KMS-11 (cell line): Measurements from ENCODE around the gene PEX16.
"Not testable (repeated sequence)": the region's sequence is repeated elsewhere in the genome, so short reads cannot be mapped to it uniquely, and the experiment has no call there.

Experiments
- H2AFZ ChIP-seq: fragments of 200-600 bp; sonication (generic); 2 replicates; pipeline ENCODE4 v1.6.1; 2016; ENCODE audit warnings: antibody characterized with exemption, mixed run types, low read depth
- H3K27ac ChIP-seq: fragments of 200-600 bp; sonication (generic); 2 replicates; pipeline ENCODE4 v1.6.1; 2016; ENCODE audit warnings: mild to moderate bottlenecking, mixed run types
- H3K27me3 ChIP-seq: fragments of 200-600 bp; sonication (generic); 2 replicates; pipeline ENCODE4 v1.6.1; 2017; ENCODE audit warnings: mild to moderate bottlenecking, low read depth, mixed run types, moderate library complexity; ENCODE audit not compliant: insufficient read depth
- H3K36me3 ChIP-seq: fragments of 200-600 bp; sonication (generic); 2 replicates; pipeline ENCODE4 v1.6.1; 2017; ENCODE audit warnings: mild to moderate bottlenecking, mixed run types; ENCODE audit not compliant: insufficient read depth
- H3K4me1 ChIP-seq: fragments of 200-600 bp; sonication (generic); 2 replicates; pipeline ENCODE4 v1.6.1; 2016; ENCODE audit warnings: mild to moderate bottlenecking, low read depth, mixed run types; ENCODE audit not compliant: poor library complexity, severe bottlenecking
- H3K4me2 ChIP-seq: fragments of 200-600 bp; sonication (generic); 2 replicates; pipeline ENCODE4 v1.7.0; 2016; ENCODE audit warnings: mild to moderate bottlenecking, mixed run types
- H3K4me3 ChIP-seq: fragments of 200-600 bp; sonication (generic); IDR thresholded peaks from 2 replicates; pipeline ENCODE4 v1.6.1; 2017; ENCODE audit warnings: low read depth, low read length, mixed read lengths; ENCODE audit not compliant: insufficient read depth
- H3K79me2 ChIP-seq: fragments of 200-600 bp; sonication (generic); 2 replicates; pipeline ENCODE4 v1.6.1; 2016; ENCODE audit warnings: low read depth, mixed run types; ENCODE audit not compliant: insufficient read depth
- H3K9ac ChIP-seq: fragments of 200-600 bp; sonication (generic); 2 replicates; pipeline ENCODE4 v1.6.1; 2016; ENCODE audit warnings: mild to moderate bottlenecking, mixed run types
- H4K20me1 ChIP-seq: fragments of 200-600 bp; sonication (generic); 2 replicates; pipeline ENCODE4 v1.6.1; 2016; ENCODE audit warnings: mild to moderate bottlenecking, mixed run types; ENCODE audit not compliant: insufficient read depth
- CTCF ChIP-seq: fragments of 200-600 bp; sonication (generic); conservative IDR thresholded peaks from 2 replicates; pipeline ENCODE4 v1.6.1; 2017; ENCODE audit warnings: low read depth, mild to moderate bottlenecking, antibody characterized with exemption, low read length, moderate library complexity, mixed read lengths

The PEX16 gene

DNA sequence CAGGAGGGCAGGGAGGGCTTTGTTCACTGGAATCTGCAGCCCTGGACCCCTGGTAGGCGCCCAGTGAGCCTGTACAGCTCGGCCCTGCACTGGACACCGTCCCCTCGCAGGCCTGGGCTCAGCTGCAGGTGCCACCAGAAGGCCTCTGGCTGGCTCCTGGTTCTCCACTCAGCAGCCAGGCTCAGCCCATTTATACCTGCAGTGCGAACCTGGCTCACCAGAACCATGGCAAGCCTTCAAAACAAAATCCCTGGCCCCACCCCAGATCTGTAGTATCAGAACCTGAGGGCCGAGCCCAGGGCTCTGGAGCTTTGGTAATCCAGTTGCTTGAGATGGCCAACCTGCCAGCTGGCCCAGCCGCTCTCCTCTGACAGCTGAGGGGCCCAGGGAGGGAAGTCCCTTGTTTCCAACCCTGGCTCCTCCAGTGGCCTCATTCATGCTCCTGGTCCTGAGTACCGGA, 9.7 kb downstream of the PEX16 start:
- Histone ChIP-seq H3K79me2 (no peaks in the 10 kb centered on the region), H3K9ac (no peak overlapping the region), H2AFZ (no peak overlapping the region), H3K36me3 (no peaks in the 10 kb centered on the region), H3K4me2 (no peak overlapping the region), H3K4me3 (no peak overlapping the region), H3K27me3 (no peaks in the 10 kb centered on the region), H3K27ac (no peak overlapping the region), H3K4me1 (no peaks in the 10 kb centered on the region), H4K20me1 (no peaks in the 10 kb centered on the region)
- no peak for TF ChIP-seq CTCF

- Histone ChIP-seq H3K27me3 (no peaks in the 10 kb centered on the region), H3K9ac (no peak within 1 kb of the TSS), H3K4me2 (no peak within 1 kb of the TSS), H3K27ac (no peak within 1 kb of the TSS), H3K79me2 (no peaks in the 10 kb centered on the region), H3K36me3 (no peaks in the 10 kb centered on the region), H3K4me3 (no peak within 1 kb of the TSS), H2AFZ (no peak within 1 kb of the TSS), H4K20me1 (no peaks in the 10 kb centered on the region), H3K4me1 (no peaks in the 10 kb centered on the region)
- TF ChIP-seq CTCF: no peak
Measured at GRCh38 chr11:45906965-45907611, 10.6 kb downstream of the PEX16 start, which contains the start of gene FREY1. Gene FREY1 (minus strand): TSS chr11:45907271. CDS start chr11:45907245, 26 bp downstream.

DNA sequence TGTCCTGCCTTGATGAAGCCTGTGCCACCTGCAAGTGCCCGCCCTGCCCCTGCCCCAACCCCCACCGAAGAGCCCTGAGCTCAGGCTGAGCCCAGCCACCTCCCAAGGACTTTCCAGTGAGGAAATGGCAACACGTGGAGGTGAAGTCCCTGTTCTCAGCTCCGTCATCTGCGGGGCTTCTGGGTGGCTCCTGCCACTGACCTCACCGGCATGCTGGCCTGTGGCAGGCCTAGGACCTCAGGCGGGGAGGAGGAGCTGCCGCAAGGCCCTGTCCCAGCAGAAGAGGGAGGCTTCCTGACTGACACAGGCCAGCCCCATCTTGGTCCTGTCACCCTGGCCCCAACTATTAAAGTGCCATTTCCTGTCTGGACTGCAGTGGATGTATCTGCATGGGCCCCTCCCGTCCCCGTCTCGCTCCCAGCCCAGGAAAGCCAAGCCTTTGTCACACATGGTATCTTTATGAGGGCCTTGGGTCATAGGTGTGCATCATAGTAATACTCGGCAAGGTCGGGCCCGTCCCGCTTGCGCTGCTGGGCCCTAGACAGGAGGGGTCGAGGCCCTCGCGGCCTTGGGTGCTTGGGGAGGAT, 11.5 kb downstream of the PEX16 start:
- no peaks in the 10 kb centered on the region for H3K79me2 ChIP-seq
- H3K27ac ChIP-seq: no peak overlapping the region
- H3K36me3 ChIP-seq: no peaks in the 10 kb centered on the region
- no peak overlapping the region for H3K9ac ChIP-seq
- no peaks in the 10 kb centered on the region for H3K4me1 ChIP-seq
- no peaks in the 10 kb centered on the region for H4K20me1 ChIP-seq
- peaks cover 2% of the 10 kb centered on the region; the same call in 1 of the 2 replicates for H3K27me3 ChIP-seq
- no peak overlapping the region for H2AFZ ChIP-seq
- H3K4me3 ChIP-seq: no peak overlapping the region
- no peak overlapping the region for H3K4me2 ChIP-seq
- no peak for TF ChIP-seq CTCF

DNA sequence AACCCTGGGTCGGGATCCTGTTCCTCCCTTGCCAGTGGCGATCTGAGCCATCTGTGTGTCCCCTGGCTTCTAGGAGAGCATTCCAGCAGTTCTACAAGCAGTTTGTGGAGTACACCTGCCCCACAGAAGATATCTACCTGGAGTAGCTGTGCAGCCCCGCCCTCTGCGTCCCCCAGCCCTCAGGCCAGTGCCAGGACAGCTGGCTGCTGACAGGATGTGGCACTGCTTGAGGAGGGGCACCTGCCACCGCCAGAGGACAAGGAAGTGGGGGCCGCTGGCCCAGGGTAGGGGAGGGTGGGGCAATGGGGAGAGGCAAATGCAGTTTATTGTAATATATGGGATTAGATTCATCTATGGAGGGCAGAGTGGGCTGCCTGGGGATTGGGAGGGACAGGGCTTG, 12.1 kb downstream of the PEX16 start:
- H3K4me3 ChIP-seq, H3K9ac ChIP-seq, H3K79me2 ChIP-seq, H4K20me1 ChIP-seq, H3K36me3 ChIP-seq, H3K4me2 ChIP-seq, H3K27ac ChIP-seq, H3K4me1 ChIP-seq, H2AFZ ChIP-seq, H3K27me3 ChIP-seq: not testable (repeated sequence)

DNA sequence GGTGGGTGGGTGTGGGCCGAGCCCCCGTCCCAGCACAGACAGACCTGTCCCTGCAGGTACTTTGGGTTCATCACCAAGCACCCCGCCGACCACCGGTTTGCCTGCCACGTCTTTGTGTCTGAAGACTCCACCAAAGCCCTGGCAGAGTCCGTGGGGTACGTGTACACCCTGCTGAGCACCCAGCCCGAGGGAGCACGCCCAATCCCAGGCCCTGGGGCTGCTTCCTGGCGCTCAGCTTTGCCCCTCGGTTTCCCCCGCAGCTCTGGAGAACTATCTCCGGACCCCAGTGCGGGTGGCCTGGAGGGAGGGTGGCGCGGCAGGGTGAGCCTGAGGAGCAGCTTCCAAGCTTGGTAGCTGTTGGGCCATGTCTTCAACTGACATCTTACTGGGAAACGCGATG, 12.6 kb downstream of the PEX16 start:
- TF ChIP-seq CTCF: no peak
- H3K9ac ChIP-seq: no peak overlapping the region
- H3K36me3 ChIP-seq: no peaks in the 10 kb centered on the region
- no peak overlapping the region for H2AFZ ChIP-seq
- peaks cover 11% of the 10 kb centered on the region; the same call in 1 of the 2 replicates for H3K27me3 ChIP-seq
- no peak overlapping the region for H3K4me3 ChIP-seq
- no peaks in the 10 kb centered on the region for H3K79me2 ChIP-seq
- no peak overlapping the region for H3K4me2 ChIP-seq
- no peaks in the 10 kb centered on the region for H4K20me1 ChIP-seq
- H3K4me1 ChIP-seq: no peaks in the 10 kb centered on the region
- no peak overlapping the region for H3K27ac ChIP-seq
